Fibroblast of skin of back (primary cell): ENCODE data around the gene FAM236C. TPM values are rescaled to one million over a fixed set of nuclear protein-coding genes. Genes with fewer than 3 reads are reported as not detected.
"Not testable (repeated sequence)": the region's sequence is repeated elsewhere in the genome, so short reads cannot be mapped to it uniquely, and the experiment has no call there.

Experiments
- DNase-seq: peaks from one replicate; pipeline ENCODE4 v3.0.0-alpha.2; 2013
- polyA plus RNA-seq, 2 experiments: library from polyadenylated mRNA; unstranded; fragments of 120-200 nt; gene quantifications; one replicate each; pipeline ENCODE4 v1.2.1, GENCODE V29; 2013; ENCODE audit not compliant: insufficient read length in 2 of 2

Gene FAM236C
- polyA plus RNA-seq (2013, experiment 1 of 2; ENCODE audit: insufficient read length), result not detected
- not detected for polyA plus RNA-seq (2013, experiment 2 of 2; ENCODE audit: insufficient read length)

DNA sequence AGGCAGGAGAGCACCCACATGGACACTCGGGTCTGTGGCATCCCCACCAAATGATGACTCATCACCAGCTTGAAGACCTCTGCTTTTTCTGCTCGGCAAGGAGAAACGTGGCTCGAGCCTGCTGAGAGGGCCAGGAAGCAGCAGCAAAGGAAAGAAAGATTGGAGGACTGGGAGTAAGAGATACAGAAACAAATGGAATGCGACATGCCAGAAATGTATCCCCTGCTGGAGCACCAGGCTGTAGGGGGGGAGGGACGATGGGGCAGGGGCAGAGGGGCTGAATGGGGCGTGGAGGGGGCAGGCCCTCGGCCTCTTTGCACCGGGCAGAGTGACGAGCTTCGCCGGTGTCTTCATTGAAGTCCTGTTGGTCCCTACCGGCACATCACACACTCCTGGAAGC is at the start of gene FAM236C:
Gene FAM236C, plus strand, starts transcription at position 301 of the 400 bp plus-strand sequence. CDS start 100 bp downstream, outside the sequence.
- not testable (repeated sequence) for DNase-seq

DNA sequence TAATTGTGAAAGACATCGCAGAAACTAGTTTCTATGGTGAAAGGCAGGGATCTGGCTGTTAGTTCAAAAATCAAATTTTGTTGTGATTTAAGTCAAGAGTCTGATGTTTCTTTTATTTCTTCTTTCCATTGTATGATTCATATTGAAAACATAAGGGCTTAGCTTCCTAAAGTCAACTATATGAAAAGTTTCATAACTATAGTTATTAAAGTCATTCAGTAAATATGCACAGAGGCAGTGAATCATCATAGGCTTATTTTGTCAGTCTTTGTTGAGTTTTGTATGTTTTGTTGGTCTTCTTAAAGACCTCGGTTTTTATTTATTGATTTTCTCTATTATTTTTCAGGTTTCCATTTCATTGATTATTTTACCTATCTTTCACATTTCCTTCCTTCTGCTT is 29.5 kb upstream of the FAM236C start:
- DNase-seq, result not testable (repeated sequence)

DNA sequence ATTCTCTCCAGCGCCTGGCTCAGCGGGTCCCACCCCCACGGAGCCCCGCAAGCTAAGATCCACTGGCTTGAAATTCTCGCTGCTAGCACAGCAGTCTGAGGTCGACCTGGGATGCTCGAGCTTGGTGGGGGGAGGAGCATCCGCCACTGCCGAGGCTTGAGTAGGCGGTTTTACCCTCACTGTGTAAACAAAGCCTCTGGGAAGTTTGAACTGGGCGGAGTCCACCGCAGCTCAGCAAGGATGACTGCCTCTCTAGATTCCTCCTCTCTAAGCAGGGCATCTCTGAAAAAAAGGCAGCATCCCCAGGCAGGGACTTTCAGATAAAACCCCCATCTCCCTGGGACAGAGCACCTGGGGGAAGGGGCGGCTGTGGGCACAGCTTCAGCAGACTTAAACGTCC is 22.7 kb upstream of the FAM236C start:
- DNase-seq, result not testable (repeated sequence)

DNA sequence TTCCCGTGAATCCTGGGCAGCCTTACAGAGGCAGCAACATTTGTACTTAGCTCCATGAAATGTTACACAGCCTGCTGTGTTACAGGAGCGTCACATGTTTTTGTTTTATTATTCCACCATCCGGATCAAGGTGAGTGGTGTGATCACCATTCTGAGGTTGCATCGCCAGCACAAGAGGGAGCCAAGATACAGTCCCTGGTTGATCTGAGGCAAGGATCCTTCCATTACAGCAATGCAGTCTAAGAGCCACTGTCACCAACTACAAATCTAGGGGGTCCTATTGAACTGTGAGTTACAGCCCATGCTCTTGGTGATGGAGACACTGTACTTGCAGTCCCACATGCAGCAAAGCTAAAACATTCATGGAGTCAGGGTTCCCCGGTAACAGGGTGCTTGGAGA is 3.7 kb downstream of the FAM236C start:
- DNase-seq, result not testable (repeated sequence)

DNA sequence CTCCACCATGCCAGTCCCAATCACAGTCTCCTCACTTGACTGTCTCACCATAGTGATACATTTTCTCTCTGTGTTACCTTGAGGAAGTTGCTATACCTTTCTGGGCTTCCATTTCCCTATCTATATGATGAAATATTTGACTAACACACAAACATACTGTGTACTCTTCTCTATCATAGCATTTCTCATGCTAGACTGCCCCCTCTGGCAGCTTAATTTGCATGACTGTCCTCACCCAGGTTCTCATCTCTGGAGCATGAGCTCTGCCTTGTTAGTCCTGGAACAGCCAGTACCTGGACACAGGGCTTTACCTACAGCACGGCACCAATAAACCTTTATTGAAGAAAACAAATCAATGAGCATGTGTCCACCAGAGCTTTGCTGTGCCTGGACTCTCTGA is 19.9 kb downstream of the FAM236C start:
- DNase-seq, result not testable (repeated sequence)

DNA sequence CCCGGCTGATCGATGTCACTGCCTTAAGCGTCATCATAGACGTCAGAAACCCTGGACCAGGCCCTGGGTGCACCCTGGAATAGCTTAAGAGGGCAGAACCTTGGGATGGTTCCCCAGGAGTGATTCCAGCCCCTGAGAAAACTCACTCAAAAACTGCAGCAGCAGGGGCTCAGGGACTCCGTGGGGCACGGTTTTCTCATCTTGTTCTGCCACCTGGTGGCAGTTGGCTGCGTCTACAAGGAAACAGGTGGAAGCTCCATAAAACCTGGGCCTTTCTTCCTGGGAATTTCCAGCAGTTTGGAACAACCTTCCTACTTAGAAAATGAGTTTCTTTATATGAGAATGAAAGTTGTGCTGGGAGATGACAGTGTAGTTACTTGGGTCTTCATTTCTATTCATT is 24.0 kb downstream of the FAM236C start:
- DNase-seq, result not testable (repeated sequence)

DNA sequence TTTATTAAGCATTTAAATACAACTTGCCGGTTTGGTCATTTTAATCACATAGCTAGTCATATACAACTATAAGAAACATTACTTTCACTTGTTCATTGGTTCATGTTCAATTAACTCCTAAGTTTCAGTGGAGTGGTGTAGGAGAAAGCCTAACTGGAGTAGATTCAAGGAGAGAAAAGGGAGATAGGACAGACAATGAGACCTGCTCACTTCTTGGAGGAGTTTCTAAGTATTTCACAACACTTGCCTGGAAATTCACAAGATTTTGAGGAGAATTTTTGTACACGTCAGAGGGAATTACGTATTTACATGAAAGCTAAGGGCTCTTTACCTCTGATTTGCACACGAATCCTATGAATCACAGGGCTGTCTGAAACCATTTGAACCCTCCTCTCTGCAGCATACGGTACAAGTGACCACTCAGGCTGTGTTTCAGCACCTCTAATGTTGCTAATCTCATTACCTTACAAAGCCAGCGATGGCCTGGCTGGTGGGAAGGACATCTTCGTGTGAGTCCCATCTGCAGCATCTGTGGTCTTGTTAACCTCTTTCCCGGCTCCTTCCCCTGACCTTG is 24.6 kb downstream of the FAM236C start:
- not testable (repeated sequence) for DNase-seq

DNA sequence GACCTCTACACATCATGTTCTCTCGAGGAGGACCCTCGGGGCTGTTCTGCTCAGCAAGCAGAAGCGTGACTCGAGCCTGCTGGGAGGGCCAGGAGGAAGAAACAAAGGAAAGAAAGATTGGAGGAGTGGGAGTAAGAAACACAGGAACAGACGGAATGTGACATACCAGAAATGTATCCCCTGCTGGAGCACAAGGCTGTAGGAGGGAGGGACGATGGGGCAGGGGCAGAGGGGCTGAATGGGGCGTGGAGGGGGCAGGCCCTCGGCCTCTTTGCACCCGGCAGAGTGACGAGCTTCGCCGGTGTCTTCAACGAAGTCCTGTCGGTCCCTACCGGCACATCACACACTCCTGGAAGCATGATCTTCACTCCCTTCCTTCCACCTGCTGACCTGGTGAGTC is 25.5 kb downstream of the FAM236C start, which contains the start of gene FAM236A:
Gene FAM236A, plus strand, starts transcription at position 301 of the 400 bp plus-strand sequence. Its CDS starts 57 bp downstream, at position 358.
- DNase-seq, result not testable (repeated sequence)

DNA sequence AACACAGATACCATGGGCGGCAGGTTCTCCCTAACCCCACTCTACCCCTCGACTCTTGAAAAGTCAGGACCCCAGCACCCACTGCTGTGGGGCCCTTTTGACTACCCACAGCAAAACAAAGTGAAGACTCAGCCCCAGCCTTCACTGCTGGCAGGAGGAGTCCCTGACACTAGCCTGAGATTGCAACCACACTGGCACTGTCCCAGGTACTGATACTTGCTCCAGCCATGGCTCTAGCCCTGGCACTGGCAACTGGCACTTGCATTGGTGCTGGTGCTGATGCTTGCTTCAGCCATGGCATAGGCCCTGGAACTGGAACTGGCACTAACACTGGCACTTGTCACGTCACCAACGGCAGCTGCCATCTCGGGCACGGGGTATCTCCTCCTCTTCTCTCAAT is 29.9 kb downstream of the FAM236C start:
- DNase-seq, result not testable (repeated sequence)

DNA sequence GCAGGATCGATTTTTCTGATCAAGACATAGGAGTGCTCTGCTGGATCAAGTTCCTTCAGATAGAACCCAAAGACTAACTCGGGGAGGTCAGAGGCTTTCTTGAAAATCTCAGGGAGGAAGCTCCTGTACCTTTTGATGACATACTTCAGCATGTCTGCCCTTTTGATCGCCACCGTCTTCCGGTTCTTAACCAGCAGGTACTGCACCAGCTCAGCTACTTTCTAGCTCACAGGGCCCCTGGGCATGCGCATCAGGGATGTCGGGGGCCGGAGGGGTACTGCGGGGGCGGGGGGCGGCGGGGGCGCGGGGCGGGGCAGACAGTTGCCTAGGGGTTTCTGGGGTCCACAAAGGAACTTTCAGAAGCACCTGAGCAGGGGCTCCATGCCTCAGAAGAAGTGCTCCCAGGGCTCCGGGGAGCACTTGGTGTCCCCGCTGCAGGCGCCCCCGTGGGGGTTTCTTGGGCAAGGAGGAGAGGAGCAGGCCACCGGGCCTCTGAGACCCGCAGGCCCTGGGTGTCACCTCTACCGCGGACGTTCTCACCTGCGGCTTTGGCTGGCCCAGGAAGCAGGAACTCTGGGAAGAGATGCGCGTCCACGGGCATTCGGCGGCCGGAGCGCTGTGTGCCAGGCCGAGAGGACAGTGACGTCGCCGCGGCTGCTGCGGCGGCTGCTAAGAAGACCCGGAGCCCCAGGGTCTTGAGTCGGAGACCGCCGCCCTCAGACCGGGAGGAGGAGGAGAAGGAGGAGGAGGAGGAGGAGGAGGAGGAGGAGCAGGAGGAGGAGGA is 30.8 kb downstream of the FAM236C start:
- not testable (repeated sequence) for DNase-seq

DNA sequence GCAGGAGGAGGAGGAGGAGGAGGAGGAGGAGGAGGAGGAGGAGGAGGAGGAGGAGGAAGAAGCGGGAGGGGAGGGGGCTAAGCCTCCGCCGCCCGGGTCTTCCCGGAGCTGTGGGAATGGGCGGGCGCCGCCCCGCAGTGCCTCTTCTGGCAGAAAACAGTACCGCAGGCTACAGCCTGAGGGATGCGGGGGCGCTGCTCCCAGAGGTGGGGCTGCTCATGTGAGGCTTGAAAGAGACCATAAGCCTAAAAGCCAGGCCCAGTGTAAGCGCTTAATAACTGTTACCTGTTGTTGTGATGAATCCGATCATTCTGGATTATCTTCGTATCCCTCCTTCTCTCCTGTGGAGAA is 31.4 kb downstream of the FAM236C start, which contains the start of gene DMRTC1:
Gene DMRTC1, minus strand, starts transcription at position 19 of the 351 bp plus-strand sequence. CDS start 68,143 bp downstream, outside the sequence.
- not testable (repeated sequence) for DNase-seq

DNA sequence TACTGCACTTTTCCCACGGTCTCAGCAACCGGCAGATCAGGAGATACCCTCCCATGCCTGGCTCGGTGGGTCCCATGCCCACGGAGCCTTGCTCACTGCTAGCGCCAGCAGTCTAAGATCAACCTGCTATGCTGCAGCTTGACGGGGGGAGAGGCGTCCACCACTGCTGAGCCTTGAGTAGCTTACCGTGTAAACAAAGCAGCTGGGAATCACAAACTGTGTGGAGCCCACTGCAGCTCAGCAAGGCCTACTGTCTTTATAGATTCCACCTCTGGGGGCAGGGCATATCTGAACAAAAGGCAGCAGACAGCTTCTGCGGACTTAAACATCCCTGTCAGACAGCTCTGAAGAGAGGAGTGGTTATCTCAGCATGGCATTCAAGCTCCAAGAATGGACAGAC is 47.6 kb downstream of the FAM236C start:
- not testable (repeated sequence) for DNase-seq
